ENCODE measurements around the gene SHISA6. TPM values are rescaled to one million over a fixed set of nuclear protein-coding genes. Genes with fewer than 3 reads are reported as not detected.

SHISA6 gene
- polyA plus RNA-seq, 1 of the 3 experiments (the other 2 are of a cell fraction) = not detected

GRCh38 chr17:11555530-11555929 is 314.5 kb downstream of the SHISA6 start:
- Histone ChIP-seq H3K27me3 (ENCODE audit: insufficient read depth) (no peaks in the 10 kb centered on the region), H3K36me3 (replicated peaks in 1 of 2; ENCODE audit: control insufficient read depth in 1 of 2, insufficient read depth in 2 of 2, low read length in 1 of 2) (no peaks in the 10 kb centered on the region), H3K4me1 (ENCODE audit: control insufficient read depth in 1 of 2, insufficient read depth in 2 of 2, low read depth in 1 of 2, low read length in 1 of 2) (no peaks in the 10 kb centered on the region), H3K4me3 (ENCODE audit: low read depth in 2 of 2, low read length in 1 of 2) (no peak overlapping the region), H2AFZ (ENCODE audit: low read depth) (no peak overlapping the region), H3K9me2 (no peaks in the 10 kb centered on the region), H3K27ac (ENCODE audit: low read depth in 2 of 2, low read length in 1 of 2) (no peak overlapping the region), H3F3A (replicated peaks; ENCODE audit: insufficient read depth) (no peaks in the 10 kb centered on the region), H3K9ac (no peak overlapping the region), H4K20me1 (ENCODE audit: insufficient read depth) (no peaks in the 10 kb centered on the region), H3K9me3 (no peaks in the 10 kb centered on the region), H3K4me2 (no peak overlapping the region), H3K79me2 (ENCODE audit: insufficient read depth) (no peaks in the 10 kb centered on the region)
- no peak for TF ChIP-seq PBX3 (IDR thresholded peaks at IDR 0.05)
- TF ChIP-seq EZH2phosphoT487 (IDR thresholded peaks at IDR 0.05; ENCODE audit: borderline replicate concordance, low read depth) = no peak
- TF ChIP-seq ELF1 (IDR thresholded peaks at IDR 0.05) = no peak
- no peak for TF ChIP-seq CTCF (IDR thresholded peaks at IDR 0.05)
- TF ChIP-seq TAF1 (IDR thresholded peaks at IDR 0.05; ENCODE audit: borderline replicate concordance, low read depth, low read length) = no peak
- CTCF ChIA-PET = interaction anchor here (0.8 to 1.2 kb wide), 2 partner anchors 13 to 29 kb away, joined by 3 to 5 read pairs; no protein-coding TSS in a partner anchor
- 14% methylated on average over 6 of the region's 6 CpGs for WGBS (ENCODE audit: low lambda C conversion rate)
- DNase-seq = no peak
- POLR2A ChIA-PET = no interaction called here

GRCh38 chr17:11557727-11558452 is 316.9 kb downstream of the SHISA6 start:
- Histone ChIP-seq H3K27me3 (ENCODE audit: insufficient read depth) (no peaks in the 10 kb centered on the region), H3K79me2 (ENCODE audit: insufficient read depth) (no peaks in the 10 kb centered on the region), H3F3A (replicated peaks; ENCODE audit: insufficient read depth) (no peaks in the 10 kb centered on the region), H4K20me1 (ENCODE audit: insufficient read depth) (no peaks in the 10 kb centered on the region), H3K27ac (ENCODE audit: low read depth in 2 of 2, low read length in 1 of 2) (no peak overlapping the region), H3K4me3 (ENCODE audit: low read depth in 2 of 2, low read length in 1 of 2) (no peak overlapping the region), H3K9me3 (no peaks in the 10 kb centered on the region), H2AFZ (ENCODE audit: low read depth) (no peak overlapping the region), H3K36me3 (replicated peaks in 1 of 2; ENCODE audit: control insufficient read depth in 1 of 2, insufficient read depth in 2 of 2, low read length in 1 of 2) (no peaks in the 10 kb centered on the region), H3K9me2 (no peaks in the 10 kb centered on the region), H3K4me1 (ENCODE audit: control insufficient read depth in 1 of 2, insufficient read depth in 2 of 2, low read depth in 1 of 2, low read length in 1 of 2) (no peaks in the 10 kb centered on the region), H3K4me2 (no peak overlapping the region), H3K9ac (no peak overlapping the region)
- WGBS (ENCODE audit: low lambda C conversion rate) = 75% methylated on average over 27 of the region's 46 CpGs
- ChIA-PET POLR2A (interaction anchor here (0.5 kb wide), 1 partner anchor 297 kb away, joined by 6 read pairs; no protein-coding TSS in a partner anchor), CTCF (no interaction called here)
- no peak for DNase-seq
- no peak for TF ChIP-seq YY1 (IDR thresholded peaks at IDR 0.05; ENCODE audit: low read depth)
- TF ChIP-seq RAD21 (IDR thresholded peaks at IDR 0.05; ENCODE audit: low read length) = no peak
- no peak for TF ChIP-seq ZBTB33 (IDR thresholded peaks at IDR 0.05; ENCODE audit: borderline replicate concordance, low read depth)
- no peak for TF ChIP-seq TEAD4 (IDR thresholded peaks at IDR 0.05; ENCODE audit: borderline replicate concordance, insufficient read depth)
- no peak for TF ChIP-seq USF2 (IDR thresholded peaks at IDR 0.05; ENCODE audit: borderline replicate concordance, low read depth, low read length)
- no peak for TF ChIP-seq GABPA (IDR thresholded peaks at IDR 0.05; ENCODE audit: low read depth)
- no peak for TF ChIP-seq RFX5 (IDR thresholded peaks at IDR 0.05; ENCODE audit: low read length)
- TF ChIP-seq ELF1 (IDR thresholded peaks at IDR 0.05) = no peak
- no peak for TF ChIP-seq RXRA (IDR thresholded peaks at IDR 0.05; ENCODE audit: borderline replicate concordance, low read depth)
- no peak for TF ChIP-seq TCF12 (IDR thresholded peaks at IDR 0.05)
- no peak for TF ChIP-seq POLR2AphosphoS5 (IDR thresholded peaks at IDR 0.05; ENCODE audit: low read depth, low read length)
- no peak for TF ChIP-seq FOXM1 (IDR thresholded peaks at IDR 0.05; ENCODE audit: low read depth)
- no peak for TF ChIP-seq MEF2A (IDR thresholded peaks at IDR 0.05; ENCODE audit: borderline replicate concordance, low read depth)
- TF ChIP-seq MAX (IDR thresholded peaks at IDR 0.05; ENCODE audit: low read depth) = no peak
- no peak for TF ChIP-seq MXI1 (IDR thresholded peaks at IDR 0.05; ENCODE audit: low read depth, low read length)
- TF ChIP-seq FOSL2 (IDR thresholded peaks at IDR 0.05; ENCODE audit: borderline replicate concordance, low read depth) = no peak

Measured in SK-N-SH (cell line).